HepG2 (cell line): ENCODE data around the gene SMIM22. TPM values are rescaled to one million over a fixed set of nuclear protein-coding genes. Genes with fewer than 3 reads are reported as not detected.

Experiments used
- CEBPG ChIP-seq: IDR thresholded peaks from 2 replicates; pipeline ENCODE4 v1.6.1; 2016
- CHCHD3 ChIP-seq: sonication (generic); formaldehyde crosslinking; IDR thresholded peaks from 2 replicates; pipeline ENCODE4 v1.8.0; 2022; ENCODE audit warnings: mild to moderate bottlenecking, missing genetic modification reagents, moderate library complexity
- ETV6 ChIP-seq: sonication (generic); formaldehyde crosslinking; conservative IDR thresholded peaks from 2 replicates; pipeline ENCODE4 v1.4.0; 2020; ENCODE audit warnings: missing genetic modification reagents
- GFI1 ChIP-seq: sonication (generic); formaldehyde crosslinking; IDR thresholded peaks from 2 replicates; pipeline ENCODE4 v1.5.0; 2020; ENCODE audit warnings: missing genetic modification reagents, mild to moderate bottlenecking, borderline replicate concordance
- HMGA1 ChIP-seq: sonication (generic); formaldehyde crosslinking; conservative IDR thresholded peaks from 2 replicates; pipeline ENCODE4 v1.4.0; 2020; ENCODE audit warnings: missing genetic modification reagents
- KIAA2018 ChIP-seq: sonication (generic); formaldehyde crosslinking; IDR thresholded peaks from 2 replicates; pipeline ENCODE4 v1.5.0; 2020; ENCODE audit warnings: mild to moderate bottlenecking, missing genetic modification reagents, borderline replicate concordance
- NFE2L1 ChIP-seq: sonication (generic); formaldehyde crosslinking; IDR thresholded peaks from 2 replicates; pipeline ENCODE4 v1.4.0; 2020; ENCODE audit warnings: missing genetic modification reagents, mild to moderate bottlenecking, borderline replicate concordance
- POGK ChIP-seq: sonication (generic); formaldehyde crosslinking; conservative IDR thresholded peaks from 2 replicates; pipeline ENCODE4 v1.8.0; 2022; ENCODE audit warnings: mild to moderate bottlenecking, moderate library complexity, missing genetic modification reagents
- SYNCRIP ChIP-seq: fragments of 200-400 bp; formaldehyde crosslinking; IDR thresholded peaks from 2 replicates; pipeline ENCODE4 v1.6.1; 2018; ENCODE audit warnings: mild to moderate bottlenecking, low read depth, low read length; ENCODE audit not compliant: insufficient read depth
- TOE1 ChIP-seq: sonication (generic); formaldehyde crosslinking; IDR thresholded peaks from 2 replicates; pipeline ENCODE4 v1.4.0; 2020; ENCODE audit warnings: mild to moderate bottlenecking, missing genetic modification reagents
- USF2 ChIP-seq, 2 experiments: sonication (generic) in 1 of 2; formaldehyde crosslinking in 1 of 2; IDR thresholded peaks; 2 replicates each; pipeline versions ENCODE4 v1.5.1 to v1.6.1; 2011 to 2020; ENCODE audit warnings: borderline replicate concordance in 1 of 2, low read depth in 1 of 2, low read length in 1 of 2, mild to moderate bottlenecking in 1 of 2, missing genetic modification reagents in 1 of 2, moderate library complexity in 1 of 2
- ZMAT3 ChIP-seq: sonication (generic); formaldehyde crosslinking; conservative IDR thresholded peaks from 2 replicates; pipeline ENCODE4 v1.7.0; 2021; ENCODE audit warnings: missing genetic modification reagents
- ZNF10 ChIP-seq: sonication (generic); formaldehyde crosslinking; IDR thresholded peaks from 2 replicates; pipeline ENCODE4 v1.4.0; 2020; ENCODE audit warnings: mild to moderate bottlenecking, low read depth, missing genetic modification reagents, borderline replicate concordance
- ZNF569 ChIP-seq: sonication (generic); formaldehyde crosslinking; IDR thresholded peaks from 2 replicates; pipeline ENCODE4 v1.5.0; 2020; ENCODE audit warnings: mild to moderate bottlenecking, missing genetic modification reagents, moderate library complexity, borderline replicate concordance
- ZNF737 ChIP-seq: sonication (generic); formaldehyde crosslinking; IDR thresholded peaks from 2 replicates; pipeline ENCODE4 v1.5.0; 2020; ENCODE audit warnings: missing genetic modification reagents, mild to moderate bottlenecking, borderline replicate concordance
- ZNF784 ChIP-seq: sonication (generic); formaldehyde crosslinking; IDR thresholded peaks from 2 replicates; pipeline ENCODE4 v1.5.1; 2020; ENCODE audit warnings: missing genetic modification reagents, mild to moderate bottlenecking, borderline replicate concordance
- polyA plus RNA-seq, 8 experiments: library from polyadenylated mRNA; depleted of rRNA in 3 of 8; stranded (reverse) in 7 of 8; unstranded in 1 of 8; fragments of >200 nt; fragmentation: Illumina TruSeq in 4 of 8; extraction: Trizol in 4 of 8; gene quantifications; 2 replicates each; pipeline versions ENCODE4 v1.2.1 to v1.2.3, GENCODE V29; 2011 to 2016; ENCODE audit warnings: low read depth in 4 of 8, missing spikeins in 1 of 8, mixed read lengths in 1 of 8; ENCODE audit not compliant: insufficient read depth in 1 of 8
- total RNA-seq, 5 experiments: library from RNA; depleted of rRNA; stranded (reverse); fragments of >200 nt; fragmentation: Illumina TruSeq; extraction: Trizol; gene quantifications; 2 replicates each; pipeline ENCODE4 v1.2.3, GENCODE V29; 2016; ENCODE audit warnings: low read depth in 1 of 5

Gene SMIM22
- total and polyA plus RNA-seq, 2 of the 13 experiments (the other 11 are each of a cell fraction or from before 2014, with no cell fraction given) = not detected

- no peak for TF ChIP-seq ZNF784 (CRISPR knock-in tag)
- no peak for TF ChIP-seq ZNF737 (CRISPR knock-in tag)
- TF ChIP-seq KIAA2018 = no peak
- peak; percentile 0; the same call in 1 of the 2 replicates for TF ChIP-seq GFI1 (CRISPR knock-in tag)
- peak; percentile 60; the same call in 1 of the 2 replicates for TF ChIP-seq POGK (CRISPR knock-in tag)
- no peak for TF ChIP-seq USF2 (IDR thresholded peaks at IDR 0.05; ENCODE audit: low read depth, low read length)
- no peak for TF ChIP-seq USF2 (CRISPR knock-in tag; IDR thresholded peaks at IDR 0.05; ENCODE audit: borderline replicate concordance)
- TF ChIP-seq ZNF10 (CRISPR knock-in tag) = no peak
- no peak for TF ChIP-seq NFE2L1 (CRISPR knock-in tag)
- no peak for TF ChIP-seq ZNF569 (CRISPR knock-in tag)
- no peak for TF ChIP-seq CHCHD3 (CRISPR knock-in tag)
- TF ChIP-seq TOE1 (CRISPR knock-in tag) = no peak
- no peak for TF ChIP-seq CEBPG (CRISPR knock-in tag)
- no peak for TF ChIP-seq ETV6
- TF ChIP-seq ZMAT3 (CRISPR knock-in tag) = no peak
- TF ChIP-seq HMGA1 (CRISPR knock-in tag) = no peak
- no peak for TF ChIP-seq SYNCRIP
Measured at GRCh38 chr16:4802659-4803287, 7.6 kb downstream of the SMIM22 start (continued).
